Fibroblast of the aortic adventitia (primary cell): ENCODE results near the gene DNAJA4. TPM values are rescaled to one million over a fixed set of nuclear protein-coding genes. Genes with fewer than 3 reads are reported as not detected.

Source experiments
- DNase-seq: peaks from one replicate; pipeline ENCODE4 v3.0.0-alpha.2; 2010; ENCODE audit warnings: low read depth
- H3K4me3 ChIP-seq: 2 replicates; pipeline ENCODE4 v1.5.1; 2011; ENCODE audit warnings: low read depth, mild to moderate bottlenecking, control low read depth, low read length, moderate library complexity
- total RNA-seq: library from RNA; depleted of rRNA; stranded (reverse); fragments of >200 nt; gene quantifications from 2 replicates; pipeline ENCODE4 v1.2.3, GENCODE V29; 2012; ENCODE audit warnings: low replicate concordance
- TF ChIP-seq, protein P1 (sequence below): IDR thresholded peaks from 2 replicates; pipeline ENCODE4 v1.5.1; 2011; ENCODE audit warnings: mild to moderate bottlenecking, low read length, control low read depth, inconsistent platforms; ENCODE audit not compliant: insufficient read depth

Gene DNAJA4
- total RNA-seq, 1 donor = 2.3 TPM

- peak; percentile 13 for DNase-seq
- H3K4me3 ChIP-seq = no peak overlapping the region
- TF ChIP-seq, protein P1, sequence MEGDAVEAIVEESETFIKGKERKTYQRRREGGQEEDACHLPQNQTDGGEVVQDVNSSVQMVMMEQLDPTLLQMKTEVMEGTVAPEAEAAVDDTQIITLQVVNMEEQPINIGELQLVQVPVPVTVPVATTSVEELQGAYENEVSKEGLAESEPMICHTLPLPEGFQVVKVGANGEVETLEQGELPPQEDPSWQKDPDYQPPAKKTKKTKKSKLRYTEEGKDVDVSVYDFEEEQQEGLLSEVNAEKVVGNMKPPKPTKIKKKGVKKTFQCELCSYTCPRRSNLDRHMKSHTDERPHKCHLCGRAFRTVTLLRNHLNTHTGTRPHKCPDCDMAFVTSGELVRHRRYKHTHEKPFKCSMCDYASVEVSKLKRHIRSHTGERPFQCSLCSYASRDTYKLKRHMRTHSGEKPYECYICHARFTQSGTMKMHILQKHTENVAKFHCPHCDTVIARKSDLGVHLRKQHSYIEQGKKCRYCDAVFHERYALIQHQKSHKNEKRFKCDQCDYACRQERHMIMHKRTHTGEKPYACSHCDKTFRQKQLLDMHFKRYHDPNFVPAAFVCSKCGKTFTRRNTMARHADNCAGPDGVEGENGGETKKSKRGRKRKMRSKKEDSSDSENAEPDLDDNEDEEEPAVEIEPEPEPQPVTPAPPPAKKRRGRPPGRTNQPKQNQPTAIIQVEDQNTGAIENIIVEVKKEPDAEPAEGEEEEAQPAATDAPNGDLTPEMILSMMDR = no peak
Measured at GRCh38 chr15:78225783-78226541, 38.4 kb upstream of the DNAJA4 start.

- H3K4me3 ChIP-seq = no peak overlapping the region
- no peak for DNase-seq
- TF ChIP-seq, protein P1 = no peak
Measured at GRCh38 chr15:78228356-78228996, 35.9 kb upstream of the DNAJA4 start.

DNA sequence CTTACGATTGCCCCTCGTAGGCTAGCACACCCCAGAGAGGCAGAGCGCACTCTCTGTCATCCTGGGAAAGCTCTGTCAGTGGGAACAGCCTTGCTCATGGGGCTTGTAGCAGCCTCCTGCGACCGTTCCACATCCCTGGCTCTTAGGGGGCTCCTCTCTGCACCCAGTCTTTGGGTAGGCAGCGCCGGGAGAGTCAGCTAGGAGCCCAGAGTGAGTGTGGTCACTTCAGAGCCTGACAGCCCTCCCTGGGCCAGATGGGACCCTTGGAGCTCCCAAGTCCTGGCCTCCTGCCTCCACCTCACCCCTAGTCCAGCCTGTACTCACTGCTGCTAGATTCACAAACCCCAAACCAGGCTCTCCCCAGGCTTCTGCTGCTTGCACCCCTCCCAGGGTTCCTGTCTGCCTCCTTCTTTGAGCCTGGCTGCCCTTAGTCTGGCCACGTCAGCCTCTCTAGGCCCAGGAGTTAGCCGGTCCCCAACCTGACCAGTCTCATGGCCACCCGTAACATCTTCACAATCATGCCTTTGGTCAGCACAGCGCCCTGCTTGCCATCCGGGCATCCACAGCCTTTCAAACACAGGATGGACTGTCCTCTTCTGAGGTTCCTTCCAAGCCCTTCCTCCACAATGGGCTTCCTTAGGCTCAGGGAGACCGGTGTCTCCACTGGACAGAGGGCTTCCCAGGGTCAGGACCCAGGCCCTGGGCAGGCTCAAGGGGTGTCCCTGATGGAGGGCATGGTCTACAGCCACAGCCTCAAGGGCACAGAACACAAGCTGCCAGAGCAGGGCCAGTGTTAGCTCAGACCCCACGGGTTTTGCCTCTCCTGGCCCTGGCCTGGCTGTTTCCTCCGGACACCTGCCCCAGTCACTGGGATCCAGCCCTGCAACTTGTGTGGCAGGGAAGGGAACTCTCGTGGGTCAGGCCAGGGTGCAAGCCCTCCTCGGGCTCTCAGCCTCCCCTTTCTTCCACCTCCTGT, 34.6 kb upstream of the DNAJA4 start:
- no peak for DNase-seq
- no peak overlapping the region for H3K4me3 ChIP-seq
- TF ChIP-seq, protein P1 = no peak

- no peak for DNase-seq
- H3K4me3 ChIP-seq = no peak overlapping the region
- TF ChIP-seq, protein P1 = no peak
Measured at GRCh38 chr15:78232951-78233350, 31.4 kb upstream of the DNAJA4 start.

DNA sequence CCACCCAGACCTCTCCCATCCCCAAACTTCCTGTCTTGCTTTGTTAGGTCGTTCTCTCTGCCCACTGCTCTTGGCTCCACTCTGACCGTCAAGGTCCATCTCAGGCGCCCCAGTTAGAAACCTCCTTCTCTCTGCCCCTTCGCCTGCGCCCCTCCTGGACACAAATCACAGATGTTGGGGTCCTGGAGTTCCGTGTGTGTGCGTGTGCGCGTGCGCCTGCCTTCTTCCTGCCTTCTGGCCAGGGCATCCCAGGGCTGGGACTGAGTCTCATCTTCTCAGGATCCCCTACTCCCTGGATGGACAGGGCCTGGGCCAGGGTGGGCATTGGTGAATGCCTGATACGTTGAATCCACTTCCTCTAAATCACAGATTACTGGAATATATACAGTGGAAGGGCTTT, 30.9 kb upstream of the DNAJA4 start:
- TF ChIP-seq, protein P1 = no peak

GRCh38 chr15:78234515-78235040, 29.8 kb upstream of the DNAJA4 start, which contains the start of gene ACSBG1:
TSS of gene ACSBG1 (minus strand) at chr15:78234565. CDS start at chr15:78234501, 64 bp downstream.
- no peak within 1 kb of the TSS for H3K4me3 ChIP-seq
- TF ChIP-seq, protein P1 = no peak
- no peak for DNase-seq

More for the DNA sequence above, 30.9 kb upstream of the DNAJA4 start:
- H3K4me3 ChIP-seq = no peak overlapping the region
- DNase-seq = no peak
